Right atrium auricular region (tissue), 2 donors: Measurements from ENCODE around the gene MTA1. TPM values are rescaled to one million over a fixed set of nuclear protein-coding genes. Genes with fewer than 3 reads are reported as not detected.

Experiments used
- DNase-seq: peaks from one replicate; pipeline ENCODE4 v3.0.0-alpha.2; 2019; ENCODE audit warnings: low spot score
- H3K27ac ChIP-seq, 2 donors: fragments of 200-600 bp; sonication (generic); 1 replicate in 1 of 2; 2 replicates in 1 of 2; pipeline ENCODE4 v1.5.1; 2016 to 2019
- H3K27me3 ChIP-seq, 2 donors: fragments of 200-600 bp; sonication (generic); one replicate each; pipeline versions ENCODE4 v1.5.1 to v1.6.0; 2017 to 2019
- H3K36me3 ChIP-seq: fragments of 200-600 bp; sonication (generic); one replicate; pipeline ENCODE4 v1.5.1; 2016
- H3K4me1 ChIP-seq, 2 donors: fragments of 200-600 bp; sonication (generic); one replicate each; pipeline versions ENCODE4 v1.5.1 to v1.6.0; 2017 to 2019
- H3K4me3 ChIP-seq, 2 donors: fragments of 200-600 bp; sonication (generic); 1 replicate in 1 of 2; 2 replicates in 1 of 2; pipeline ENCODE4 v1.5.1; 2017 to 2019; ENCODE audit warnings: mild to moderate bottlenecking in 1 of 2, moderate library complexity in 1 of 2
- H3K9me3 ChIP-seq, 2 donors: fragments of 200-600 bp; sonication (generic); one replicate each; pipeline ENCODE4 v1.5.1; 2019
- CTCF ChIP-seq, 2 donors: fragments of 200-600 bp; sonication (generic); IDR thresholded peaks; one replicate each; pipeline ENCODE4 v1.5.1; 2019; ENCODE audit warnings: antibody characterized with exemption in 2 of 2
- total RNA-seq, 2 donors: library from RNA; depleted of rRNA; stranded (reverse); fragments of >200 nt; gene quantifications; one replicate each; pipeline ENCODE4 v1.1.0, GENCODE V29; 2016

Gene MTA1
- total RNA-seq, 2 donors from 2014 or later, result 51.9 to 61.7 TPM

GRCh38 chr14:105381446-105382342, 37.9 kb upstream of the MTA1 start:
- DNase-seq, result no peak
- H3K9me3 ChIP-seq, result no peaks in the 10 kb centered on the region
- H3K4me3 ChIP-seq, result no peak overlapping the region
- H3K27ac ChIP-seq, result no peak overlapping the region
- no peak for TF ChIP-seq CTCF (IDR thresholded peaks at IDR 0.05)
- no peaks in the 10 kb centered on the region for H3K4me1 ChIP-seq
- H3K36me3 ChIP-seq, result peaks cover 42% of the 10 kb centered on the region
- no peaks in the 10 kb centered on the region for H3K27me3 ChIP-seq

GRCh38 chr14:105382343-105383082, 37.1 kb upstream of the MTA1 start:
- H3K36me3 ChIP-seq, result peaks cover 42% of the 10 kb centered on the region
- H3K27ac ChIP-seq, result no peak overlapping the region
- TF ChIP-seq CTCF (IDR thresholded peaks at IDR 0.05), result no peak
- no peak overlapping the region for H3K4me3 ChIP-seq
- H3K9me3 ChIP-seq, result no peaks in the 10 kb centered on the region
- no peak for DNase-seq
- H3K4me1 ChIP-seq, result no peaks in the 10 kb centered on the region
- H3K27me3 ChIP-seq, result no peaks in the 10 kb centered on the region

GRCh38 chr14:105383083-105383730, 36.4 kb upstream of the MTA1 start:
- H3K9me3 ChIP-seq, result no peaks in the 10 kb centered on the region
- no peak for TF ChIP-seq CTCF (IDR thresholded peaks at IDR 0.05)
- H3K27ac ChIP-seq, result no peak overlapping the region
- H3K36me3 ChIP-seq, result peaks cover 42% of the 10 kb centered on the region
- no peak overlapping the region for H3K4me3 ChIP-seq
- H3K27me3 ChIP-seq, result no peaks in the 10 kb centered on the region
- no peaks in the 10 kb centered on the region for H3K4me1 ChIP-seq
- no peak for DNase-seq

- Histone ChIP-seq H3K27me3 (no peaks in the 10 kb centered on the region), H3K27ac (no peak overlapping the region), H3K9me3 (no peaks in the 10 kb centered on the region), H3K4me1 (no peaks in the 10 kb centered on the region), H3K4me3 (no peak overlapping the region), H3K36me3 (peaks cover 42% of the 10 kb centered on the region)
- DNase-seq, result no peak
- TF ChIP-seq CTCF (IDR thresholded peaks at IDR 0.05), result no peak
These were observed 35.5 kb upstream of the MTA1 start for GRCh38 chr14:105384041-105384557.

GRCh38 chr14:105384605-105385321, 34.9 kb upstream of the MTA1 start:
- no peak for DNase-seq
- H3K9me3 ChIP-seq, result no peaks in the 10 kb centered on the region
- peaks cover 39% of the 10 kb centered on the region for H3K36me3 ChIP-seq
- no peaks in the 10 kb centered on the region for H3K27me3 ChIP-seq
- no peak overlapping the region for H3K4me3 ChIP-seq
- H3K4me1 ChIP-seq, result peaks cover 0 to 4% of the 10 kb centered on the region in 2 donors
- TF ChIP-seq CTCF (IDR thresholded peaks at IDR 0.05), result no peak
- no peak overlapping the region for H3K27ac ChIP-seq
